GM18502 (cell line): ENCODE data around the gene RHBDL1.

Source experiments
- ATAC-seq: cut with Tn5 transposase; IDR thresholded peaks from one replicate; pipeline ENCODE4 v1.9.1; 2021; ENCODE audit warnings: mild to moderate bottlenecking; ENCODE audit not compliant: unreplicated experiment, poor library complexity

RHBDL1 gene

GRCh38 chr16:674968-675883, at the start of gene RHBDL1:
RHBDL1 (plus strand) TSS chr16:675671; CDS start chr16:675791, 120 bp downstream.
- no peak for ATAC-seq

GRCh38 chr16:625977-626765, 49.3 kb upstream of the RHBDL1 start:
- ATAC-seq, result no peak

- no peak for ATAC-seq
Observed at GRCh38 chr16:626787-627453, 48.6 kb upstream of the RHBDL1 start.

GRCh38 chr16:627454-628239, 47.8 kb upstream of the RHBDL1 start:
- ATAC-seq, result no peak

GRCh38 chr16:628321-629061, 47.0 kb upstream of the RHBDL1 start:
- no peak for ATAC-seq

- no peak for ATAC-seq
Observed at GRCh38 chr16:629185-629832, 46.2 kb upstream of the RHBDL1 start.

GRCh38 chr16:629833-630248, 45.6 kb upstream of the RHBDL1 start:
- ATAC-seq, result no peak

- ATAC-seq, result no peak
Observed at GRCh38 chr16:630249-630814, 45.1 kb upstream of the RHBDL1 start.

- no peak for ATAC-seq
Observed at GRCh38 chr16:630815-631405, 44.6 kb upstream of the RHBDL1 start, which contains the start of gene WFIKKN1. WFIKKN1 (plus strand) TSS chr16:630985; CDS start chr16:631254, 269 bp downstream.

- no peak for ATAC-seq
Observed at GRCh38 chr16:631808-632358, 43.6 kb upstream of the RHBDL1 start.

- ATAC-seq, result no peak
Observed at GRCh38 chr16:632486-633335, 42.8 kb upstream of the RHBDL1 start.

- no peak for ATAC-seq
Observed at GRCh38 chr16:633336-634050, 42.0 kb upstream of the RHBDL1 start.

- ATAC-seq, result no peak
Observed at GRCh38 chr16:634051-634670, 41.3 kb upstream of the RHBDL1 start.

- no peak for ATAC-seq
Observed at GRCh38 chr16:634996-635395, 40.5 kb upstream of the RHBDL1 start.

GRCh38 chr16:635573-636205, 39.8 kb upstream of the RHBDL1 start:
- ATAC-seq, result peak; percentile 7
